ENCODE measurements around the gene MAU2.

- TF ChIP-seq POLR2AphosphoS5 (IDR thresholded peaks at IDR 0.05; ENCODE audit: low read depth, low read length) (no peak), RAD21 (IDR thresholded peaks at IDR 0.05 in 1 of 2, conservative IDR thresholded peaks at IDR 0.05 in 1 of 2; ENCODE audit: low read depth in 2 of 2, low read length in 2 of 2) (no peak), CTCF (IDR thresholded peaks at IDR 0.05; ENCODE audit: control extremely low read depth in 1 of 3, insufficient read depth in 1 of 3, low read depth in 1 of 3, low read length in 3 of 3) (no peak), CHD2 (IDR thresholded peaks at IDR 0.05; ENCODE audit: low read length) (no peak), GABPA (IDR thresholded peaks at IDR 0.05; ENCODE audit: borderline replicate concordance, insufficient read depth, low read length) (no peak), SRF (IDR thresholded peaks at IDR 0.05; ENCODE audit: low read depth, low read length) (no peak), TAF1 (IDR thresholded peaks at IDR 0.05; ENCODE audit: low read depth, low read length) (no peak), POLR2A (IDR thresholded peaks at IDR 0.05; ENCODE audit: control extremely low read depth in 1 of 2, low read depth in 2 of 2, low read length in 2 of 2) (no peak), USF2 (IDR thresholded peaks at IDR 0.05; ENCODE audit: low read length) (no peak), CHD7 (IDR thresholded peaks at IDR 0.05; ENCODE audit: insufficient replicate concordance, low read length) (no peak)
Observed at GRCh38 chr19:19304186-19304965, 16.3 kb upstream of the MAU2 start.
